CD14-positive monocyte (primary cell): ENCODE measurements around the gene CCDC136. TPM values are rescaled to one million over a fixed set of nuclear protein-coding genes. Genes with fewer than 3 reads are reported as not detected.

Experiments
- DNase-seq, 3 donors: peaks; one replicate each; pipeline ENCODE4 v3.0.0-alpha.2; 2011 to 2022
- H2AFZ ChIP-seq: 2 replicates; pipeline ENCODE4 v1.6.0; 2012; ENCODE audit warnings: mild to moderate bottlenecking, low read depth, low read length, inconsistent platforms; ENCODE audit not compliant: insufficient read depth, poor library complexity, severe bottlenecking
- H3K27ac ChIP-seq, 2 donors: 1 replicate in 1 of 2; 2 replicates in 1 of 2; pipeline ENCODE4 v1.5.1; 2012 to 2013; ENCODE audit warnings: low read length in 2 of 2, control low read depth in 1 of 2, inconsistent platforms in 1 of 2, low read depth in 1 of 2, mild to moderate bottlenecking in 1 of 2
- H3K27me3 ChIP-seq, 2 donors: one replicate each; pipeline versions ENCODE4 v1.6.0 to v1.6.1; 2011 to 2013; ENCODE audit warnings: low read length in 2 of 2; ENCODE audit not compliant: control insufficient read depth in 2 of 2, insufficient read depth in 2 of 2
- H3K36me3 ChIP-seq, 2 donors: replicated peaks in 1 of 2; 1 replicate in 1 of 2; 2 replicates in 1 of 2; pipeline versions ENCODE4 v1.5.1 to v1.6.1; 2012 to 2013; ENCODE audit warnings: low read length in 2 of 2, control low read depth in 1 of 2, inconsistent platforms in 1 of 2, mild to moderate bottlenecking in 1 of 2; ENCODE audit not compliant: insufficient read depth in 2 of 2, control insufficient read depth in 1 of 2
- H3K4me1 ChIP-seq, 2 donors: 1 replicate in 1 of 2; 2 replicates in 1 of 2; pipeline versions ENCODE4 v1.5.1 to v1.6.1; 2012 to 2013; ENCODE audit warnings: low read length in 2 of 2, control low read depth in 1 of 2, inconsistent platforms in 1 of 2, mild to moderate bottlenecking in 1 of 2, moderate library complexity in 1 of 2; ENCODE audit not compliant: insufficient read depth in 2 of 2, control insufficient read depth in 1 of 2
- H3K4me2 ChIP-seq: replicated peaks from 2 replicates; pipeline ENCODE3; 2012; ENCODE audit warnings: low read length, moderate library complexity, mild to moderate bottlenecking; ENCODE audit not compliant: poor library complexity, severe bottlenecking; ENCODE audit errors: extremely low read depth
- H3K4me3 ChIP-seq, 3 experiments: fragments of 200-600 bp in 1 of 3; sonication (generic) in 1 of 3; replicated peaks in 1 of 3; 1 replicate in 2 of 3; 2 replicates in 1 of 3; pipeline ENCODE4 v1.5.1; 2011 to 2013; ENCODE audit warnings: low read length in 3 of 3, mild to moderate bottlenecking in 3 of 3, control low read depth in 2 of 3, low read depth in 2 of 3, inconsistent platforms in 1 of 3, moderate library complexity in 1 of 3
- H3K79me2 ChIP-seq: 2 replicates; pipeline ENCODE4 v1.6.0; 2012; ENCODE audit warnings: mild to moderate bottlenecking, control low read depth, inconsistent platforms, low read length, moderate library complexity; ENCODE audit not compliant: insufficient read depth
- H3K9ac ChIP-seq: 2 replicates; pipeline ENCODE4 v1.6.0; 2017; ENCODE audit warnings: low read length, mild to moderate bottlenecking; ENCODE audit not compliant: insufficient read depth, poor library complexity, severe bottlenecking
- H3K9me3 ChIP-seq, 2 donors: replicated peaks in 1 of 2; 1 replicate in 1 of 2; 2 replicates in 1 of 2; pipeline versions ENCODE4 v1.5.1 to v1.6.1; 2012 to 2013; ENCODE audit warnings: low read length in 2 of 2, control low read depth in 1 of 2; ENCODE audit not compliant: control insufficient read depth in 1 of 2, insufficient read depth in 1 of 2
- H4K20me1 ChIP-seq: 2 replicates; pipeline ENCODE4 v1.6.0; 2012; ENCODE audit warnings: mild to moderate bottlenecking, low read length, control low read depth, moderate library complexity; ENCODE audit not compliant: insufficient read depth
- H3K27ac Mint-ChIP-seq, 7 donors: one replicate each; pipeline ENCODE4 v1.8.0; 2020; ENCODE audit warnings: mild to moderate bottlenecking in 7 of 7, mixed read lengths in 7 of 7, moderate library complexity in 6 of 7, inconsistent platforms in 2 of 7
- H3K27me3 Mint-ChIP-seq, 3 donors: one replicate each; pipeline ENCODE4 v1.8.0; 2021 to 2022; ENCODE audit warnings: low read depth in 3 of 3, mild to moderate bottlenecking in 3 of 3, mixed read lengths in 3 of 3, moderate library complexity in 3 of 3, inconsistent platforms in 1 of 3
- H3K36me3 Mint-ChIP-seq, 2 donors: one replicate each; pipeline ENCODE4 v1.8.0; 2020; ENCODE audit warnings: mixed read lengths in 2 of 2, inconsistent platforms in 1 of 2, mild to moderate bottlenecking in 1 of 2
- H3K4me1 Mint-ChIP-seq: one replicate; pipeline ENCODE4 v1.8.0; 2020; ENCODE audit warnings: mild to moderate bottlenecking, mixed read lengths
- H3K4me3 Mint-ChIP-seq, 2 donors: one replicate each; pipeline ENCODE4 v1.8.0; 2020; ENCODE audit warnings: mild to moderate bottlenecking in 2 of 2, mixed read lengths in 2 of 2, moderate library complexity in 1 of 2
- H3K9me3 Mint-ChIP-seq, 7 donors: one replicate each; pipeline ENCODE4 v1.8.0; 2020 to 2022; ENCODE audit warnings: mixed read lengths in 7 of 7, mild to moderate bottlenecking in 6 of 7, moderate library complexity in 6 of 7, inconsistent platforms in 2 of 7
- WGBS: methylation state at CpG from one replicate; pipeline ENCODE4 v1.1.5; 2013; ENCODE audit warnings: missing lambda C conversion rate; ENCODE audit not compliant: insufficient coverage; 5-methylcytosine and 5-hydroxymethylcytosine counted together
- intact Hi-C, 2 donors: fragments of 100-400 bp; cut with micrococcal nuclease; formaldehyde crosslinking; loops; one replicate each; pipeline versions ENCODE4 v1.15.0 to v1.15.1; 2023
- polyA plus RNA-seq, 3 donors: library from polyadenylated mRNA; depleted of rRNA in 1 of 3; unstranded in 2 of 3; stranded (reverse) in 1 of 3; fragments of 300-500 nt in 2 of 3; fragments of >200 nt in 1 of 3; fragmentation: Illumina TruSeq in 2 of 3; gene quantifications; 1 replicate in 2 of 3; 2 replicates in 1 of 3; pipeline ENCODE4 v1.2.3, GENCODE V29; 2012 to 2021
- TF ChIP-seq, protein P1 (sequence below): fragments of 200-600 bp; IDR thresholded peaks from one replicate; pipeline ENCODE4 v1.8.0; 2022; ENCODE audit warnings: antibody characterized with exemption, mild to moderate bottlenecking

Gene CCDC136
- polyA plus RNA-seq, 3 donors = 0.26 to 2.6 TPM; not detected in 1

DNA sequence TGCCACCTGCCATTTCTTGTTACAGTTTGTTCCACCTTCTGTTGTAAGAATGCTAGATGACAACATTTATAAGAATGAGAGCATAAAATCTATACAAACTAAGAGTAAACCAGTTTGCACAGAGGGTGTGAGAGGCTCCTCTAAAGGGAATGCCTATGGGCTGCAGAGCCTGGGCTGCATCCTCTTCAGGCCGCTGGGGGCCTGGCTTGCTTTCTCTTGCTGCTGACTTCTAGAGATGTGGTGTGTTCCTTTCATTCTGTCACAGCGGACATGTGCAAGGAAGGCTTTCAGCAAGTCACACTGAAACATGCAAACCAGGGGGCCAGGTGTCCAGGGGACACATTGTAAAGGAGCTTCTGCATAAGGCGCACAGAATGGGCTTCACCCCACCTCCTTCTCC, 63.8 kb downstream of the CCDC136 start:
- Mint-ChIP-seq H3K27ac (no peak overlapping the region), H3K36me3 (no peaks in the 10 kb centered on the region), H3K4me3 (no peak overlapping the region), H3K27me3 (peaks cover 1 to 14% (median 5%) of the 10 kb centered on the region in 3 donors), H3K4me1 (no peaks in the 10 kb centered on the region), H3K9me3 (no peaks in the 10 kb centered on the region)
- 83% methylated on average over 3 of the region's 3 CpGs for WGBS
- no peak overlapping the region for H3K9ac ChIP-seq
- H4K20me1 ChIP-seq = no peaks in the 10 kb centered on the region
- H3K9me3 ChIP-seq = no peaks in the 10 kb centered on the region
- H3K4me3 ChIP-seq = no peak overlapping the region
- intact Hi-C loops = no loop called here
- H3K79me2 ChIP-seq = no peaks in the 10 kb centered on the region
- DNase-seq = no peak
- H3K4me2 ChIP-seq = no peak overlapping the region
- H3K36me3 ChIP-seq = no peaks in the 10 kb centered on the region
- H2AFZ ChIP-seq = no peak overlapping the region
- H3K27ac ChIP-seq = no peak overlapping the region
- no peaks in the 10 kb centered on the region for H3K27me3 ChIP-seq
- H3K4me1 ChIP-seq = no peaks in the 10 kb centered on the region
- TF ChIP-seq, protein P1, sequence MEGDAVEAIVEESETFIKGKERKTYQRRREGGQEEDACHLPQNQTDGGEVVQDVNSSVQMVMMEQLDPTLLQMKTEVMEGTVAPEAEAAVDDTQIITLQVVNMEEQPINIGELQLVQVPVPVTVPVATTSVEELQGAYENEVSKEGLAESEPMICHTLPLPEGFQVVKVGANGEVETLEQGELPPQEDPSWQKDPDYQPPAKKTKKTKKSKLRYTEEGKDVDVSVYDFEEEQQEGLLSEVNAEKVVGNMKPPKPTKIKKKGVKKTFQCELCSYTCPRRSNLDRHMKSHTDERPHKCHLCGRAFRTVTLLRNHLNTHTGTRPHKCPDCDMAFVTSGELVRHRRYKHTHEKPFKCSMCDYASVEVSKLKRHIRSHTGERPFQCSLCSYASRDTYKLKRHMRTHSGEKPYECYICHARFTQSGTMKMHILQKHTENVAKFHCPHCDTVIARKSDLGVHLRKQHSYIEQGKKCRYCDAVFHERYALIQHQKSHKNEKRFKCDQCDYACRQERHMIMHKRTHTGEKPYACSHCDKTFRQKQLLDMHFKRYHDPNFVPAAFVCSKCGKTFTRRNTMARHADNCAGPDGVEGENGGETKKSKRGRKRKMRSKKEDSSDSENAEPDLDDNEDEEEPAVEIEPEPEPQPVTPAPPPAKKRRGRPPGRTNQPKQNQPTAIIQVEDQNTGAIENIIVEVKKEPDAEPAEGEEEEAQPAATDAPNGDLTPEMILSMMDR = no peak

DNA sequence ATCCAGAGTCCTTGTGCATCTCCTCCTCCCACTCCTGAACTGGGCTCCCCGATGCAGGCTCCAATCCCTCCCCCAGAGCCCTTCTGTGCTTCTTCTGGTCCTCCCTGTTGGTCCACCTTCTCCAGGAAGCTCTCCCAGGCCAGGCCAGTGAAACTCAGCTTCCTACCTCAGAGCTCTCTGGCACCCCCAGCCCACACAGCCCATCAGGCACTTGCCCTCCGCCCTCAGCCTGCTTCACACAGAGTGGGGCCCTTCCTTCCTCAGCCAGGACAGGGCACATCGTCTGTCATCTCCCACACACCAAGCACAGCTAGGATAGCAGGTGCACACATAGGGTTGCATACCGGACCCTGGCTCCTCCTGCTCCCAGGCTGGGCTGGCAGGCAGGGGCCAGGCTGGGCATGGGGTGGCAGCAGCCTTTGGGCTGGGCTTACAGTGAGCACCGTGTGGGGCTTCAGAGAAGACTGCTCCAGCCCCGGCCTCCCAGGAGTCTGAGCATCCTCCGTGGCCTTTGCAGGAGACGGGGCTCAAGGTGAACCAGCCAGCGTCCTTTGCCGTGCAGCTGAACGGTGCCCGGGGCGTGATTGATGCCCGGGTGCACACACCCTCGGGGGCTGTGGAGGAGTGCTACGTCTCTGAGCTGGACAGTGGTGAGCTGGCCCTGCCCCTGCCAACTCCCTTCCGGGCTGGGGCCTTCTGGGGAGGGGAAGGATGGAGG, 64.4 kb downstream of the CCDC136 start:
- Histone ChIP-seq H3K4me1 (no peaks in the 10 kb centered on the region), H4K20me1 (no peaks in the 10 kb centered on the region), H3K9me3 (no peaks in the 10 kb centered on the region), H2AFZ (no peak overlapping the region), H3K36me3 (no peaks in the 10 kb centered on the region), H3K4me2 (no peak overlapping the region), H3K4me3 (no peak overlapping the region), H3K9ac (no peak overlapping the region), H3K27me3 (no peaks in the 10 kb centered on the region), H3K79me2 (no peaks in the 10 kb centered on the region), H3K27ac (no peak overlapping the region)
- WGBS = 98% methylated on average over 8 of the region's 17 CpGs
- Mint-ChIP-seq H3K27ac (no peak overlapping the region), H3K27me3 (peaks cover 1 to 14% (median 5%) of the 10 kb centered on the region in 3 donors), H3K4me3 (no peak overlapping the region), H3K4me1 (no peaks in the 10 kb centered on the region), H3K9me3 (no peaks in the 10 kb centered on the region), H3K36me3 (no peaks in the 10 kb centered on the region)
- TF ChIP-seq, protein P1 = no peak
- intact Hi-C loops = no loop called here
- no peak for DNase-seq
